SK-N-DZ (cell line): Measurements from ENCODE around the gene TBCD.

Source experiments
- DNase-seq: peaks from one replicate; pipeline ENCODE4 v3.0.0-alpha.2; 2015; ENCODE audit warnings: low spot score

TBCD gene

GRCh38 chr17:82937411-82938371 lies 185.8 kb downstream of the TBCD start:
- no peak for DNase-seq

GRCh38 chr17:82938486-82938872 lies 186.6 kb downstream of the TBCD start:
- DNase-seq = no peak

GRCh38 chr17:82938873-82939620 lies 187.2 kb downstream of the TBCD start:
- DNase-seq = no peak

GRCh38 chr17:82939621-82940135 lies 187.8 kb downstream of the TBCD start:
- DNase-seq = no peak

GRCh38 chr17:82940226-82941020 lies 188.6 kb downstream of the TBCD start:
- no peak for DNase-seq

- no peak for DNase-seq
Measured at GRCh38 chr17:82941021-82942001, 189.4 kb downstream of the TBCD start.

GRCh38 chr17:82942166-82943130 lies 190.6 kb downstream of the TBCD start:
- no peak for DNase-seq

- no peak for DNase-seq
Measured at GRCh38 chr17:82943339-82943738, 191.5 kb downstream of the TBCD start.

GRCh38 chr17:82943751-82944150 lies 191.9 kb downstream of the TBCD start:
- DNase-seq = no peak

GRCh38 chr17:82944990-82945389 lies 193.1 kb downstream of the TBCD start:
- no peak for DNase-seq

- no peak for DNase-seq
Measured at GRCh38 chr17:82946081-82946480, 194.2 kb downstream of the TBCD start.

- DNase-seq = no peak
Measured at GRCh38 chr17:82947051-82947991, 195.5 kb downstream of the TBCD start.

GRCh38 chr17:82948081-82948511 lies 196.2 kb downstream of the TBCD start:
- no peak for DNase-seq

GRCh38 chr17:82948957-82949356 lies 197.1 kb downstream of the TBCD start:
- no peak for DNase-seq

GRCh38 chr17:82949361-82949760 lies 197.5 kb downstream of the TBCD start:
- DNase-seq = no peak

- DNase-seq = no peak
Measured at GRCh38 chr17:82949984-82950383, 198.1 kb downstream of the TBCD start.

- DNase-seq = no peak
Measured at GRCh38 chr17:82950525-82951102, 198.7 kb downstream of the TBCD start.

GRCh38 chr17:82952019-82952418 lies 200.2 kb downstream of the TBCD start:
- no peak for DNase-seq
